HepG2 (cell line): Measurements from ENCODE around the gene ZMAT2. TPM values are rescaled to one million over a fixed set of nuclear protein-coding genes. Genes with fewer than 3 reads are reported as not detected.

Experiments
- AGO2 ChIP-seq: fragments of 200-400 bp; formaldehyde crosslinking; optimal IDR thresholded peaks from 2 replicates; pipeline ENCODE3; 2017; ENCODE audit warnings: mild to moderate bottlenecking, low read depth, low read length, moderate library complexity
- ASH2L ChIP-seq: fragments of 300-600, 200-600 bp; sonication (generic); IDR thresholded peaks from 2 replicates; pipeline ENCODE4 v1.7.0; 2017; ENCODE audit warnings: low read depth, mild to moderate bottlenecking, moderate library complexity, mixed read lengths, low read length; ENCODE audit not compliant: insufficient read length
- ERF ChIP-seq: IDR thresholded peaks from 2 replicates; pipeline ENCODE4 v1.6.1; 2018; ENCODE audit warnings: missing biosample characterization, missing genetic modification reagents
- HHEX ChIP-seq: IDR thresholded peaks from 2 replicates; pipeline ENCODE4 v1.6.1; 2016; ENCODE audit warnings: control low read depth
- ISX ChIP-seq: sonication (generic); formaldehyde crosslinking; conservative IDR thresholded peaks from 2 replicates; pipeline ENCODE4 v1.5.0; 2020; ENCODE audit warnings: missing genetic modification reagents
- KAT8 ChIP-seq: IDR thresholded peaks from 2 replicates; pipeline ENCODE4 v1.6.1; 2016; ENCODE audit warnings: missing genetic modification reagents, missing compliant biosample characterization
- KLF9 ChIP-seq: IDR thresholded peaks from 2 replicates; pipeline ENCODE4 v1.6.1; 2016; ENCODE audit warnings: low read depth
- NCOR1 ChIP-seq: fragments of 200-600 bp; sonication (generic); IDR thresholded peaks from 2 replicates; pipeline ENCODE4 v1.7.0; 2017; ENCODE audit warnings: antibody characterized with exemption, low read length, borderline replicate concordance
- SOX13 ChIP-seq, 3 experiments: fragments of 450-650 bp in 1 of 3; sonication (generic) in 1 of 3; formaldehyde crosslinking in 1 of 3; IDR thresholded peaks in 2 of 3; conservative IDR thresholded peaks in 1 of 3; 2 replicates each; pipeline versions ENCODE4 v1.5.0 to v1.6.1; 2016 to 2020; ENCODE audit warnings: antibody characterized with exemption in 1 of 3, mild to moderate bottlenecking in 1 of 3, missing compliant biosample characterization in 1 of 3, missing genetic modification reagents in 1 of 3, moderate library complexity in 1 of 3
- TCF7L2 ChIP-seq: IDR thresholded peaks from 2 replicates; pipeline ENCODE4 v1.6.1; 2011; ENCODE audit warnings: mild to moderate bottlenecking, low read depth, low read length, moderate library complexity
- TEAD2 ChIP-seq: sonication (generic); formaldehyde crosslinking; IDR thresholded peaks from 2 replicates; pipeline ENCODE4 v1.9.0; 2021; ENCODE audit warnings: missing genetic modification reagents
- polyA plus RNA-seq, 8 experiments: library from polyadenylated mRNA; depleted of rRNA in 3 of 8; stranded (reverse) in 7 of 8; unstranded in 1 of 8; fragments of >200 nt; fragmentation: Illumina TruSeq in 4 of 8; extraction: Trizol in 4 of 8; gene quantifications; 2 replicates each; pipeline versions ENCODE4 v1.2.1 to v1.2.3, GENCODE V29; 2011 to 2016; ENCODE audit warnings: low read depth in 4 of 8, missing spikeins in 1 of 8, mixed read lengths in 1 of 8; ENCODE audit not compliant: insufficient read depth in 1 of 8
- total RNA-seq, 5 experiments: library from RNA; depleted of rRNA; stranded (reverse); fragments of >200 nt; fragmentation: Illumina TruSeq; extraction: Trizol; gene quantifications; 2 replicates each; pipeline ENCODE4 v1.2.3, GENCODE V29; 2016; ENCODE audit warnings: low read depth in 1 of 5
- TF ChIP-seq, protein P1 (sequence below): sonication (generic); formaldehyde crosslinking; IDR thresholded peaks from 2 replicates; pipeline ENCODE4 v1.4.0; 2020; ENCODE audit warnings: missing genetic modification reagents
- TF ChIP-seq, protein P2 (sequence below): IDR thresholded peaks from 2 replicates; pipeline ENCODE4 v1.6.1; 2018; ENCODE audit warnings: missing genetic modification reagents
- TF ChIP-seq, protein P3 (sequence below): sonication (generic); formaldehyde crosslinking; IDR thresholded peaks from 2 replicates; pipeline ENCODE4 v1.4.0; 2020; ENCODE audit warnings: mild to moderate bottlenecking, missing genetic modification reagents

ZMAT2 gene
- total and polyA plus RNA-seq, 2 of the 13 experiments (the other 11 are each of a cell fraction or from before 2014, with no cell fraction given), result 35.4 to 92.8 TPM

DNA sequence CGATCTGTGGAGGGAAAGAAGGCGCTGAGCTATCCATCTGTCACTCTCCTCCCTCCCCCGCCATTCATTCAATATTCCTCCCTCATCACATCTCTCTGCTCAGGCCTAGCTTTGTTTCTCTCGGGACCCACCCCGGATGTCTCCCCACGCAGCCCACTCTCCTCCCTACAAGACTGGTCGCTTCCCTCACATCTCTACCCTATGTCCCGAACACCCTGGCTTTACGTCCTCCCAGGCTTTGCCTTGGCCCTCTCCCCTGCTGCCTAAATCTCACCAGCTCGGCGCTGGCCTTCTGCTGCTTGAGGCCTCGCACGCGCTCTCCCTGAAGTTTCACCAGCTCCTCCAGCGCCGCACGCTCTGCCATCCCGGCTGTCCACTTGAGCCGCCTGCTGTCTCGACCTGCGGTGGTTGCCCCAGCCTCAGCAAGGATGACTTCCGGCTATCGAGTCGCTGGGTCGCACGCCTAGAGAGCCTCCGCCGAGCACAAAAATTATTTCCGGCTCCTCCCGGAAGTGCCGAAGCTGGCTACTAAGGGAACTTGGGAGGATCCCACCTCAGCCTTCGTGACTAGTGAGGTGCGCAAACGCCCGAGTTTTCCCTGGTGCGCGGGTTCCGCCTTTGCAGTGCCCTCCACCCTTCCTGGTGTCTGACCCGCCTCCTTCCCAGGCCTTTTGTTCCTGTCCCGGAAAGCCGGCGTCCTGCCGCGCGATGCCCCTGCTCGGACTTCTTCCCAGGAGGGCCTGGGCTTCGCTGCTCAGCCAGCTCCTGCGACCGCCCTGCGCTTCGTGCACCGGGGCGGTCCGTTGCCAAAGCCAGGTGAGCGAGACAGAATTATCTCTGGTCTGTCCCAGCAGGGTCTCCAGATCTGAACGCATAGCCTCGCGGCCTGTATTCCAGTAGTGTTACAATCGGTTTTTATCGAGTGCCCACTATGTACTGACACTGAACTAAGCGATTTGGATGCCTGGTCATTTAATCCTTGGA lies 9.0 kb upstream of the ZMAT2 start, which contains the start of the genes HARS1 and HARS2 (continued):
- TF ChIP-seq, protein P1, sequence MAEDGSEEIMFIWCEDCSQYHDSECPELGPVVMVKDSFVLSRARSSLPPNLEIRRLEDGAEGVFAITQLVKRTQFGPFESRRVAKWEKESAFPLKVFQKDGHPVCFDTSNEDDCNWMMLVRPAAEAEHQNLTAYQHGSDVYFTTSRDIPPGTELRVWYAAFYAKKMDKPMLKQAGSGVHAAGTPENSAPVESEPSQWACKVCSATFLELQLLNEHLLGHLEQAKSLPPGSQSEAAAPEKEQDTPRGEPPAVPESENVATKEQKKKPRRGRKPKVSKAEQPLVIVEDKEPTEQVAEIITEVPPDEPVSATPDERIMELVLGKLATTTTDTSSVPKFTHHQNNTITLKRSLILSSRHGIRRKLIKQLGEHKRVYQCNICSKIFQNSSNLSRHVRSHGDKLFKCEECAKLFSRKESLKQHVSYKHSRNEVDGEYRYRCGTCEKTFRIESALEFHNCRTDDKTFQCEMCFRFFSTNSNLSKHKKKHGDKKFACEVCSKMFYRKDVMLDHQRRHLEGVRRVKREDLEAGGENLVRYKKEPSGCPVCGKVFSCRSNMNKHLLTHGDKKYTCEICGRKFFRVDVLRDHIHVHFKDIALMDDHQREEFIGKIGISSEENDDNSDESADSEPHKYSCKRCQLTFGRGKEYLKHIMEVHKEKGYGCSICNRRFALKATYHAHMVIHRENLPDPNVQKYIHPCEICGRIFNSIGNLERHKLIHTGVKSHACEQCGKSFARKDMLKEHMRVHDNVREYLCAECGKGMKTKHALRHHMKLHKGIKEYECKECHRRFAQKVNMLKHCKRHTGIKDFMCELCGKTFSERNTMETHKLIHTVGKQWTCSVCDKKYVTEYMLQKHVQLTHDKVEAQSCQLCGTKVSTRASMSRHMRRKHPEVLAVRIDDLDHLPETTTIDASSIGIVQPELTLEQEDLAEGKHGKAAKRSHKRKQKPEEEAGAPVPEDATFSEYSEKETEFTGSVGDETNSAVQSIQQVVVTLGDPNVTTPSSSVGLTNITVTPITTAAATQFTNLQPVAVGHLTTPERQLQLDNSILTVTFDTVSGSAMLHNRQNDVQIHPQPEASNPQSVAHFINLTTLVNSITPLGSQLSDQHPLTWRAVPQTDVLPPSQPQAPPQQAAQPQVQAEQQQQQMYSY (CRISPR knock-in tag), result 0 out of 2 replicates have a peak, but pooled peaks have one; percentile 44
- TF ChIP-seq, protein P2, sequence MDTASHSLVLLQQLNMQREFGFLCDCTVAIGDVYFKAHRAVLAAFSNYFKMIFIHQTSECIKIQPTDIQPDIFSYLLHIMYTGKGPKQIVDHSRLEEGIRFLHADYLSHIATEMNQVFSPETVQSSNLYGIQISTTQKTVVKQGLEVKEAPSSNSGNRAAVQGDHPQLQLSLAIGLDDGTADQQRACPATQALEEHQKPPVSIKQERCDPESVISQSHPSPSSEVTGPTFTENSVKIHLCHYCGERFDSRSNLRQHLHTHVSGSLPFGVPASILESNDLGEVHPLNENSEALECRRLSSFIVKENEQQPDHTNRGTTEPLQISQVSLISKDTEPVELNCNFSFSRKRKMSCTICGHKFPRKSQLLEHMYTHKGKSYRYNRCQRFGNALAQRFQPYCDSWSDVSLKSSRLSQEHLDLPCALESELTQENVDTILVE, result no peak; the same call in 1 of the 2 replicates
- TF ChIP-seq SOX13 (IDR thresholded peaks at IDR 0.05) (no peak), SOX13 (CRISPR knock-in tag; conservative IDR thresholded peaks at IDR 0.05 in 1 of 2, IDR thresholded peaks at IDR 0.05 in 1 of 2) (no peak; a peak in 1 of 4 replicates), ASH2L (peak; percentile 93), ERF (CRISPR knock-in tag) (peak; percentile 91; the same call in 1 of the 2 replicates), AGO2 (peak; percentile 37), ISX (CRISPR knock-in tag) (no peak), KLF9 (CRISPR knock-in tag) (0 out of 2 replicates have a peak, but pooled peaks have one; percentile 84), NCOR1 (0 out of 2 replicates have a peak, but pooled peaks have one; percentile 11), TCF7L2 (no peak), KAT8 (CRISPR knock-in tag) (peak; percentile 98), HHEX (CRISPR knock-in tag) (no peak), TEAD2 (peak; percentile 79; the same call in 1 of the 2 replicates)
- TF ChIP-seq, protein P3, sequence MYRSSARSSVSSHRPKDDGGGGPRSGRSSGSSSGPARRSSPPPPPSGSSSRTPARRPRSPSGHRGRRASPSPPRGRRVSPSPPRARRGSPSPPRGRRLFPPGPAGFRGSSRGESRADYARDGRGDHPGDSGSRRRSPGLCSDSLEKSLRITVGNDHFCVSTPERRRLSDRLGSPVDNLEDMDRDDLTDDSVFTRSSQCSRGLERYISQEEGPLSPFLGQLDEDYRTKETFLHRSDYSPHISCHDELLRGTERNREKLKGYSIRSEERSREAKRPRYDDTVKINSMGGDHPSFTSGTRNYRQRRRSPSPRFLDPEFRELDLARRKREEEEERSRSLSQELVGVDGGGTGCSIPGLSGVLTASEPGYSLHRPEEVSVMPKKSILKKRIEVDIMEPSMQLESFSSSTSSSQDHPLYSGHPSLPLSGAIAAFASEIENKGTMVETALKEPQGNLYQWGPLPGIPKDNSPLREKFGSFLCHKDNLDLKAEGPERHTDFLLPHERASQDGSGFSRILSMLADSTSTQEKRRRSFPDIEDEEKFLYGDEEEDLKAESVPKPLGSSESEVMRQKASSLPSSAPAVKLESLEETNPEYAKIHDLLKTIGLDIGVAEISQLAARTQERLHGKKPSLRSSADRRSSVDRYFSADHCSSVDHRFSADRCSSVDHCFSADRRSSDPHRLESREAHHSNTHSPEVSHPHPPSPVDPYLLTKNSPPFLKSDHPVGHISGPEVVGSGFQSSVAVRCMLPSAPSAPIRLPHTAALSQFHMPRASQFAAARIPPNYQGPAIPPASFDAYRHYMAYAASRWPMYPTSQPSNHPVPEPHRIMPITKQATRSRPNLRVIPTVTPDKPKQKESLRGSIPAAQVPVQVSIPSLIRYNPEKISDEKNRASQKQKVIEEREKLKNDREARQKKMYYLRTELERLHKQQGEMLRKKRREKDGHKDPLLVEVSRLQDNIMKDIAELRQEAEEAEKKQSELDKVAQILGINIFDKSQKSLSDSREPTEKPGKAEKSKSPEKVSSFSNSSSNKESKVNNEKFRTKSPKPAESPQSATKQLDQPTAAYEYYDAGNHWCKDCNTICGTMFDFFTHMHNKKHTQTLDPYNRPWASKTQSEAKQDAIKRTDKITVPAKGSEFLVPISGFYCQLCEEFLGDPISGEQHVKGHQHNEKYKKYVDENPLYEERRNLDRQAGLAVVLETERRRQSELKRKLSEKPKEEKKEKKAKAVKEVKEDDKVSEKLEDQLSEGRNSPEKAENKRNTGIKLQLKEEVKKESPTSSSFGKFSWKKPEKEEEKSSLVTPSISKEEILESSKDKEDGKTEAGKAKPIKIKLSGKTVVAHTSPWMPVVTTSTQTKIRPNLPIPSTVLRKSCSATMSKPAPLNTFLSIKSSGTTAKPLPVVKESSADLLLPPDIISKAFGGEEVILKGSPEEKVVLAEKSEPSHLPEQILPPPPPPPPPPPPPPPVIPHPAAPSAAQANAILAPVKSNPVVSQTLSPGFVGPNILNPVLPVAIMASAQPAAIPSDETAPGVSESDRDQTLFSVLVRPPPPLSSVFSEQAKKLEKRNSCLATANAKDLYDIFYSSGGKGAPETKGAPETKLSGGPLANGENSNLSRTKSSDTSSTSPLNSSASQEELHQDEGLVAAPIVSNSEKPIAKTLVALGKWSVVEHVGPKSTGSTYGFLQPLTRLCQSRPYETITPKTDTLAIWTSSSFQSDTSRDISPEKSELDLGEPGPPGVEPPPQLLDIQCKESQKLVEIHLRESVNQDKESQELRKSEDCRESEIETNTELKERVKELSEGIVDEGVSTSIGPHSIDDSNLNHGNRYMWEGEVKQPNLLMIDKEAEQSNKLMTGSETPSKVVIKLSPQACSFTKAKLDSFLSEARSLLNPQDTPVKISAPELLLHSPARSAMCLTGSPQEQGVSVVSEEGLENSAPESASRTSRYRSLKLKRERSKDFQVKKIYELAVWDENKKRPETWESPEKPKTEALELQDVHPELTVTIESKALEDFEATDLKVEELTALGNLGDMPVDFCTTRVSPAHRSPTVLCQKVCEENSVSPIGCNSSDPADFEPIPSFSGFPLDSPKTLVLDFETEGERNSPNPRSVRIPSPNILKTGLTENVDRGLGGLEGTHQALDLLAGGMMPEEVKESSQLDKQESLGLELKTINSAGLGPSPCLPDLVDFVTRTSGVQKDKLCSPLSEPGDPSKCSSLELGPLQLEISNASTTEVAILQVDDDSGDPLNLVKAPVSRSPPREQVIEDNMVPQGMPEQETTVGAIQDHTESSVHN (CRISPR knock-in tag), result no peak; the same call in 1 of the 2 replicates
